Measurements from ENCODE around the gene FXYD2.

FXYD2 gene

GRCh38 chr11:117835576-117835975, 11.0 kb upstream of the FXYD2 start:
- DNase-seq (ENCODE audit: low read depth): no peak

- DNase-seq (ENCODE audit: low read depth): no peak
Observed at GRCh38 chr11:117834838-117835443, 10.4 kb upstream of the FXYD2 start.

- no peak for DNase-seq (ENCODE audit: low read depth)
Observed at GRCh38 chr11:117834068-117834810, 9.7 kb upstream of the FXYD2 start.

GRCh38 chr11:117833401-117833891, 8.9 kb upstream of the FXYD2 start:
- DNase-seq (ENCODE audit: low read depth): no peak

- DNase-seq (ENCODE audit: low read depth): no peak
Observed at GRCh38 chr11:117832511-117832910, 8.0 kb upstream of the FXYD2 start.

- DNase-seq (ENCODE audit: low read depth): no peak
Observed at GRCh38 chr11:117831661-117832415, 7.3 kb upstream of the FXYD2 start.

GRCh38 chr11:117830674-117831351, 6.3 kb upstream of the FXYD2 start:
- no peak for DNase-seq (ENCODE audit: low read depth)

GRCh38 chr11:117830072-117830471, 5.5 kb upstream of the FXYD2 start:
- DNase-seq (ENCODE audit: low read depth): no peak

GRCh38 chr11:117829369-117829725, 4.8 kb upstream of the FXYD2 start:
- DNase-seq (ENCODE audit: low read depth): no peak

- no peak for DNase-seq (ENCODE audit: low read depth)
Observed at GRCh38 chr11:117828611-117829368, 4.2 kb upstream of the FXYD2 start.

- DNase-seq (ENCODE audit: low read depth): no peak
Observed at GRCh38 chr11:117827521-117828511, 3.3 kb upstream of the FXYD2 start.

- DNase-seq (ENCODE audit: low read depth): no peak
Observed at GRCh38 chr11:117826832-117827231, 2.3 kb upstream of the FXYD2 start.

- no peak for DNase-seq (ENCODE audit: low read depth)
Observed at GRCh38 chr11:117826190-117826570, 1.6 kb upstream of the FXYD2 start.

- DNase-seq (ENCODE audit: low read depth): no peak
Observed at GRCh38 chr11:117825538-117826189, 1.1 kb upstream of the FXYD2 start.

- DNase-seq (ENCODE audit: low read depth): no peak
Observed at GRCh38 chr11:117823946-117824420, 561 bp downstream of the FXYD2 start.

- no peak for DNase-seq (ENCODE audit: low read depth)
Observed at GRCh38 chr11:117823294-117823945, 1.1 kb downstream of the FXYD2 start.

- DNase-seq (ENCODE audit: low read depth): no peak
Observed at GRCh38 chr11:117822074-117823033, 2.2 kb downstream of the FXYD2 start.

- DNase-seq (ENCODE audit: low read depth): no peak
Observed at GRCh38 chr11:117821431-117821830, 3.1 kb downstream of the FXYD2 start.
